GM18505 (cell line): Measurements from ENCODE around the gene MGMT.

Experiments
- ATAC-seq: cut with Tn5 transposase; IDR thresholded peaks from one replicate; pipeline ENCODE4 v1.9.1; 2021; ENCODE audit not compliant: unreplicated experiment
- POLR2A ChIP-seq: IDR thresholded peaks from 4 replicates; pipeline ENCODE4 v1.6.1; 2011; ENCODE audit warnings: borderline replicate concordance; ENCODE audit not compliant: insufficient read depth, insufficient read length; ENCODE audit errors: extremely low read depth

The MGMT gene

DNA sequence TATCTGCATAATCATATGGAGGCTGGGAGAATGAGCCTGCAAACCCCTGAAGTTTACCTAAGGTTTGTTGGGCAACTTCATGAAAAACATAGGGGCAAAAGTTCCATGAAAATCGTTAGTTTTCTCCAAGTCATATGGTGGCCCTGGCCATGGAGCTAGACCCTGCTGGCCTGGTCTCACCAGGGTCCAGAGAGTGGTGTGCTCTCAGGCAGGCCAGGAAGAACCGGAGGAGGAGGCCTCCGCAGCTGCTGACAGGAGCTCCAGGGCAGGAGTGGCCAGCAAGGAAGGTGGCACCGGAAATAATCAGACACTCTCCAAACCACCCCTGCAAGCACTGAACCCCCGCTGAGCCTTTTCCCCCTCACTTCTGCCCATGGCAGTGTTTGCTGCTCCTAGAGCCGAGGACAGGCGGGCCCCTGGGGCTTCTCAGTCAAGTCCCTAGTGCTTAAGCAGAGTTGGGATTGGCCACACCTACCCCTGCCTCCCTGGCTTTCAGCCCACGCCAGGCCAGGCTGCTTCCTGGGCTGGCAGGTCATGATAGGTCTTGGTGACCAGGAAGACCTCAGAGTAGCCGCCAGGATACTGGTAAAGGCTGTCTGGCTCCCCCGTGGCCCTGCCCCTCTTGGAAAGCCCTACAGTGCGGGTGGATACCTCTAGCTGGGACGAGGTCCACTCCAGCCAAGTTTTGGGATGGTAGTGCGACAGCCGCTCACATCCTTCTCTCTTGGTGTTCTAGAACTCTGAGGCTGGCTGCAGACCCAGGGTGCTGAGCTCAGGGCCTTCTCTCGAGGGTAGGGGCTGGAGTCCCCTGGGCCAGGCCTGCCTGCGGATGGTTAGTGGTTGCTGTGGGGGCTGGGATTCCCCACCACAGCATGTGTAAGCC, 242.8 kb downstream of the MGMT start:
- TF ChIP-seq POLR2A: no peak
- ATAC-seq: no peak

DNA sequence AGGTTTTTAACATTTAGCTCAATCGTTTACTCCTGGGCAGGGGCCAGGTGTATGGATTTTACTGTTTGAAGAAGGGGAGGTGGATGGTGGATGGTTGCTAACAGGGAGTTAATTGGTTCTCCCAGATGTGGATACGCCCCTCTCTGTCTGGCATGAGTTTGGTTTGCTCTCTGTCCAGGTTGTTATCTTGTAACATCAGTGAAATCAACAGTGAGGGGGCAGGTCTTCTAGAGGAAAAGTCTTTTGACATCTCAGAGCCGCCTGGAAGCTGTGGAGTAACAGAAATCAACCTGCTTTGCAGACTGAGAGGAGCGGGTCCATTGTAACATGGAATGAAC, 243.4 kb downstream of the MGMT start:
- no peak for ATAC-seq

DNA sequence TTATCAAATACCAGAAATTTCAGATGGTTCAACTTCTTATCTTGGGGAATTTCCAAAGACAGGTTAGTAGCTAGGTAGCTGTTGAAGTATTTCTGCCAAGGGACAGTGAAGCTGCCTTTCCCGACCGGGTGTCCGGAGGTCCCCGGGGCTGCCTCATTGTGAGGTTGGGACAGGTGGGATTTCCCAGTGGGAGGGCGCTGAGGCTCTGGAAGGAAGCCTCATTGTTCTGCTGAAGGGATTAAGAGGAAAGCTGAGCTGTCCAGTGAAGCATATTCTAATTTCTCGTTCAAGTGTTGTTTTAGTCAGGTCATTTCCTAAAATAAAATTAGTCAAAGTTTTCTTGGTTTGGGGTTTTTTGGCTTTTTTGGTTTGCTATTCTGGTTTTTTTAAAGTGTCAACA, 244.2 kb downstream of the MGMT start:
- no peak for TF ChIP-seq POLR2A
- no peak for ATAC-seq

More for the DNA sequence above, 243.4 kb downstream of the MGMT start:
- no peak for TF ChIP-seq POLR2A

DNA sequence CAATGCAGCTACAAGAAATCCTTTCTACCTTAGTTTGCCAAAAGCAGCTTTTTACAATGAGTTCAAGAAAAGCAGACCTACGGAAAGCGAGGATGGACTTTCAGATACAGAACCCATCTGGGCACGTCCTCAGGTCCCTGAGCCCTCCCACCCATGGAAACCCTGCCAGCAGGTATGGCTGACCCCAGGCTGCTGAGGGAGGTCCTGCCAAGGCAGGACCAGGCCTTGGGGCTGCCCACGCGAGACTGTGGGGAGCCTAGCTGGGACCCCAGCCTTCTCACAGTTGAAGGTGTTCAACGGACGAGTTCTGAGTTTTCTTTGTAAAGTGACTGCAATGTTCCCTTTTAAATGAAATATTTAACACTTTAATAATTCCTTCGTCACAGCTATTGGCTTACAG, 245.0 kb downstream of the MGMT start:
- no peak for ATAC-seq
- no peak for TF ChIP-seq POLR2A

DNA sequence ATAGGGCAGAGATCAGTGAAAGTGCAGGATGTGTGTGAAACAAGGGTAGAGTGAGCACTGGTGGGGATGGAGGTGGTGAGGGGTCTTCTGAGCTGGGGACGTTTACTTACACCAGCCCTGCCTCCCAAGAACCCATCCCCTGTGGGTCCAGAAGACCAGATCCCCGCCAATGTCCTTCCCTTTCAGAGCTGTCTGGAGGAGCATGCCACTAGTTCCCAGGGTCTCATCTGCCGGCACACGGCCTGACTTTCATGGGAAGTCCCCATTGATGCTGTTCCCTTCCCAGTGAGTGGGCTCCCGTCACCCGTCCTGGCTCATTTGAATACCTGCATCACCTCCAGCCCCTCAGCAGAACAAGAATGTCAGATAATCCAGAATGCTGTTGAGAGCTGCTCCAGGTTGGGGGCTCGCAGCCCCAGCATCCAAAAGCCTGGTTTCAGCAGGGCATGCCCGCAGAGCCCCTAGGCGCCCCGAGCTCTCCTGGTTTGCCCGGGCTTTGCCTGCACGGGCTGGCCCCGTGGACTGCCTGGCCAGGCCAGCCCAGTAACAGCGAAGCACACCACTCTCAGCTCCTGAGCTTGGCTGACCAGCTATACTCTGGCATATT, 246.7 kb downstream of the MGMT start:
- ATAC-seq: no peak
- TF ChIP-seq POLR2A: no peak

DNA sequence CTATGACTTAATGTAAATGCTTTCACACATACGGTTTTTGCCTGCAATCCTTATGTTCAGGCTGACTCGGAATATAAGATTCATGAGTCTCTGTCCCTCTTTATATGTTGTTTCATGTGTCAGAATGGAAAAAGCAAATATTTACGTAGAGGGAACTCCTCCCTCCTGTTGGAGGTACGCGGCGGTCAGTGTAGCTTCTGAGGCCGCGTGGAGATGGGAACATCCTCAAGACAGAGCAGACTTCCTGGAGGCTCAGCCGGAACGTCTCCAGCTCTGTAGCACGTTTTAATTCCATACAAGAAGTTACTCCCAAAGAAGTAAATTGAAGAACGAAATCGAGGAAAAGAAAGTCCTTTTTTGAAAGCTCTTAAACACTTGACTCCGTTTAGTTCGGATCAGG, 248.8 kb downstream of the MGMT start:
- no peak for ATAC-seq
- no peak for TF ChIP-seq POLR2A

DNA sequence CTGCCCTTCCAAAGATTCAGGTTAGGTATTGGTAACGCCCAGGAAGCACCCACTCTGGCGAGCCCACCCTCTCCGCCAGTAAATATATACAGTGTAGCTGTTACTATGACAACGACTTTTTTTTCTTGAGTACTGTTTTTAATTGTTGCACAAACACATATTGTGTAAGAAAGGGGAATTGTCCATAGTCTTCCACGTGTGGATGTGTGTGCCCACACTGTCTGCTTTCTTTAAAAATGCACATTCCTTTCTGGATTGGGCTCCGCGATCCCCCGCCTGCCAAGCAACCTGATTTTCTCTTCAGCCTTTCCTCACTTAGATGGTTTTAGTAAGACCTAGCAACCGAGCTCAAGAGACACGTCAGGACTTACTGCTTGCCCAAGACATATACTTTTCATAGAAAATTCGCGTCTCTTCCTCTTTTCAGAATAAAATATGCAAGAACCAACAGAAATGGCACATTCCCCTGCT, 249.2 kb downstream of the MGMT start:
- TF ChIP-seq POLR2A: no peak
- ATAC-seq: no peak

DNA sequence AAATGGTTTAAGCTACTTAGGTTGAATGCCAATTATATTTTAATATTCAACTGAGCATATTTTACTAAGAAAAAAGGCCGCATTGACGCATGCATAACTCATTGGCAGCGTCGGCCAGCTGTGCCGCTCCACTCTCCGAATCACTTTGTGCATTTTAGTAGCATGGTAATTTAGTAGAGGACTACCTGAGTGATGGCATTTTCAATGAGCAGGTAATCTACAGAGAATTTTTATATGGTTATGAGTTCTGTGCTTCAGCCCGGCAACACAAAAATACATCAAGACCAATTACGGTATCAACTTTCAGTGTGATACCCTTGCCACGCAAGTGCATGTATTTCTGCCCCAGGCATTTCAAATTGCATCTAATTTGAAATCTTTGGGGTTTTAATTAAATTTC, 249.8 kb downstream of the MGMT start:
- TF ChIP-seq POLR2A: no peak
- no peak for ATAC-seq

DNA sequence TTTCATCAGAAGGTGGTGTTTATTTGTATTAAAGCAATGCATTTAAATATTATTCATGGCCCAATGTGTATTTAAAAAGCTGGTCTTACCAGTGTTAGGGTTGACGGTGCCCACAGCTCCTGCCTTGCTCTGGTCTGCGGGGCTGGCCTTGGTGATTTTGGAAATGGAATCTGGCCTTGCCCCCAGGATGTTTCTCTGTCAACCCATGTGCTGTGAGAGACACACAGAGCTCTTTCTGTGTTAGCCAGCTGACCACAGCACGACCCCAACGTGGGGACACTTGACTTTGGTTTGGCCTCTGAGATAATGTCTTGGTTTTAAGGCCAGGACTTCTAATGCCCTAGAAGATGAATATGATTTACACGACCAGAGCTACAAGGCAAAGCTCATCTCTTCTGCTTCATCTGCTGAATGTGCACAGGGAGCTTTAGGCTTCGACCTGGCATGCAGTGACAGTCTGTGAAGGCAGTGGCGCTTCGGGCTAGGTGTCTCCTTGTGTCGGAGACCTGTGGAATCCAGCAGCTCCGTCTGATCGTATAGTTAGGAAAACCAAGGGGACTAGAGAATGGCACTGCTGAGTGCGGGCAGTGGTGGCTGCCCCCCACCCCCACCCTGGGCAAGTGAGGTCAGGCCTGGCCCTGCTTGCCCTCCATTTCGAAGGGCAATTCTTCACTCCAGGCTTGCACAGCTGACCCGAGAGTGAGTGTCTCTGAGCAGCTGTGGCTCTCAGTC, 250.9 kb downstream of the MGMT start:
- no peak for ATAC-seq
- no peak for TF ChIP-seq POLR2A

DNA sequence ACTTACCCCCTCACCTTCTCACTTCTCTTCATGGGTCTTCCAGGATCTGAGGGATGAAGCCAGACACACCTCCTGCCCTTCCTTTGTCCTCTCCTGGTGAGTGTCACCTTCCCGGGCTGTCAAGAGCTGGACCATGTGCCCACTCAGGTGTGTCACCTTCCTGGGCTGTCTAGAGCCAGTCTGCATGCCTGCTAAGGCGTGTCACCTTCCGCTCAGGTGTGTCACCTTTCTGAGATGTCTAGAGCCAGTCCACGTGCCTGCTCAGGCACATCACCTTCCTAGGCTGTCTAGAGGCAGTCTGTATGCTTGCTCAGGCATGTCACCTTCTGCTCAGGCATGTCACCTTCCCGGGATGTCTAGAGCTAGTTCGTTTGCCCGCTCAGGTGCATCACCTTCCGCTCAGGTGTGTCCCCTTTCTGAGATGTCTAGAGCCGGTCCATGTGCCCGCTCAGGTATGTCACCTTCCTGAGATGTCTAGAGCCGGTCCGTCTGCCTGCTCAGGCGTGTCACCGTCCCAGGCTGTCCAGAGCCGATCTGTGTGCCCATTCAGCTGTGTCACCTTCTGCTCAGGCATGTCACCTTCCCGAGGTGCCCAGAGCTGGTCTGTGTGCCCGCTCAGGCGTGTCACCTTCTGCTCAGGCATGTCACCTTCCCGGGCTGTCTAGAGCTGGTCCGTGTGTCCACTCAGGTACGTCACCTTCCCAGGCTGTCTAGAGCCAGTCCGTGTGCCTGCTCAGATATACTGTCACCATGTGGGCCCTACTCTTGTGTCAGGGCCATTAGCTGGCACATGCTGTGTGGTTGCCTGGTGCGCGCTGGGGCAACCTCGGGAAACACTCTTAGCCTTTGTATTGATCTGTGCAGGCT, 251.7 kb downstream of the MGMT start:
- no peak for TF ChIP-seq POLR2A
- no peak for ATAC-seq

DNA sequence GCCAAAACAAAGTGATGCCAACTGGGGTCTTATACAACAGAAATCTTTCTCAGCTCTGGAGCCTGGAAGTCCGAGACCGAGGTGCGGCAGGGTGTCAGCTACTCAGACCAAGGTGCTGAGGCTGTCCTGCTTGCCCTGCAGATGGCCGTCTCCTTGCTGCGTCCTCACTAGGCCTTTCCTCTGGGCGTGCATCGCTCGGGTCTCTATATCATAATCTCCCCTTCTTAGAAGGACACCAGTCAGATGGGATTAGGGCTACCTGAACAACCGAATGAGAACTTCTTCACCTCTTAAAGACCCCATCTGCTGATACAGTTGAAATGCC, 252.3 kb downstream of the MGMT start:
- ATAC-seq: no peak
- TF ChIP-seq POLR2A: no peak

DNA sequence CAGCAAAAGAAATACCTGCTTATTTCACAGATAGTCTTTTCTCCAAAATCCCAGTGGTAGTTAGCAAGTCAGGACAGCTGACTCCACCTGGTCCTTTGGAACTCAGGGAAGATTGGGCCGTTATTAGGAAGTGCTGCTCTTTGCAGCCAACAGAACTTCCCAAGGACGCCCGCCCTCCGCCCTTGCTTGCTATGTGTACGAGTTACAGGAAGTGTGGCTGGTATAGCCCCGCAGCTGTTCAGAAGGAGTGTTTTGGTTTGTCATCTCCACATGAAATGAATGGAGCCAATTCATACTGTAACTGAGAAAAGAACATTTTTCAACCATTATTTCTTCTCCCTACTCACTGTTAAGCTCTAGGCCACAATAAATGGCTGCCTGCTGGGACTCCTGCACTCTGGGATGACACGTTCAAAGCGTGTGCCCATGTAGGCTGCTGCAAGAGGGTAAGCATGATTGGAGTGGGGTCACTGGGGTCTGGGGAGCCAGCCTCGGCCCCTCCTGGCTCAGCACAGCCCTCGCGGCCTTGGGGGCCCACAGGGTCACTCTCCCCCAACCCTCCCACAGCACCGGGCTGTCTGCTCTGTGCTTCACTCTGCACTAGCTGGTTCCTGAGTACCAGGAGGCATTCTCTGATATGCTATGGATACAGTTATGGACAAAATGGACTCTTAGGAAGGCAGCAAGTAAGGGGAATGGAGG, 253.0 kb downstream of the MGMT start:
- TF ChIP-seq POLR2A: no peak
- no peak for ATAC-seq

DNA sequence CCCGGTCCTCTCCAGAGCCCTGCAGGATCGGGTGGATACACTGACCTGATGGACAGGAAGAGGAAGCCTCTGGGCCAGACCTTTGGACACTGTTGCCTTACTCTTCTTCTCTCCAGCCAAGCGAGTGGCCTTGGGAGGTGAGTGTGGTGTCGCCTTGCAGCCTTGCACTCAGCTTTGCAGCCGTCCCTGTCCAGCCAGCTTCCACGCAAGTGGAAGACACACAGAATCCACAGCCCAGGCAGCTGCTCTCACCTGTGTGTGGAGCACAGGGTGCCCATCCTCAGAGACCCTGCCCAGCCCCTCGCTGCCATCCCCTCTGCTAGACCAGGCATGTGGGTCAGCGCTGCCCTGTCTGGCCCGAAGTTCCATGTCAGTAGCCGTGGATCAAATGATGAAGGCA, 258.0 kb downstream of the MGMT start:
- no peak for TF ChIP-seq POLR2A
- no peak for ATAC-seq

DNA sequence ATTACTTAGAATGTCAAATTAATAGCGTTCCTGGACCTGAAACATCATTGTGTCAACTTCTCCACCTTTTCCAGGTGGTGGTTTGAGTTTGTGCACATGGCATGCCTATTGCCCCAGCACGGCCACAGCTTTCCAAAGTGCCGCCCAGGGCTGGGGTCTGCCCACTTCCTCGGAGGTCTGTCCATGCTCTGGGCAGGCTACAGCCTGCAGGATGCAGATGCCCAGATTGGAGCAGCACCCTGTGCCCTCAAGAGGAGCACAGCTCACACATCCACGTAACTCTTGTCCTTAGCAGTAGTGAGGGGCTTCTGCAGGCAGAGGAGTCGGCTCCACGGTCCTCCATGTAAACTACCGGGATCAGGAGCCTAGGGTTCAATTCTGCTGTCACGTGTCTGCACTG, 258.4 kb downstream of the MGMT start:
- ATAC-seq: no peak
- TF ChIP-seq POLR2A: no peak
